HepG2 (cell line): ENCODE results near the gene NOS1. TPM values are rescaled to one million over a fixed set of nuclear protein-coding genes. Genes with fewer than 3 reads are reported as not detected.
"Not testable (repeated sequence)": the region's sequence is repeated elsewhere in the genome, so short reads cannot be mapped to it uniquely, and the experiment has no call there.

Source experiments
- ATAC-seq: fragments of 200-7000 bp; cut with Tn5 transposase; 3 replicates; pipeline ENCODE4 v1.9.1; 2020; ENCODE audit warnings: mild to moderate bottlenecking, moderate library complexity
- BruUV-seq: library from RNA; stranded (reverse); fragments of 400-500 nt; replicated peaks from 2 replicates; lab custom pipeline; 2021; lab: Mats Ljungman, UMichigan
- CTCF ChIA-PET: fragments of 300-600 bp; formaldehyde crosslinking; extraction: SDS; loops from one replicate; lab custom pipeline; 2021; ENCODE audit warnings: low total read pairs, inconsistent platforms, low intra/inter-chr PET ratio; lab: Yijun Ruan, JAX
- POLR2A ChIA-PET: fragments of 350-600 bp; sonication (Branson Sonifier 250); formaldehyde crosslinking; loops from one replicate; lab custom pipeline; 2020; ENCODE audit warnings: antibody characterized with exemption, inconsistent platforms; lab: Yijun Ruan, JAX
- DNase-seq: peaks from one replicate; pipeline ENCODE4 v3.0.0-alpha.2; 2015; ENCODE audit warnings: low spot score
- FAIRE-seq: peaks from 3 replicates; lab custom pipeline; 2011; peaks lifted over from hg19 to GRCh38; lab: Jason Lieb, UNC
- H2AFZ ChIP-seq: one replicate; pipeline ENCODE4 v1.6.1; 2011; ENCODE audit warnings: low read length, inconsistent platforms
- H3K27ac ChIP-seq: fragments of 300-600 bp; 3 replicates; pipeline ENCODE4 v1.8.0; 2011; ENCODE audit warnings: mixed run types, mild to moderate bottlenecking, mixed read lengths, low read length, inconsistent platforms; ENCODE audit not compliant: insufficient read depth; ENCODE audit errors: extremely low read length
- H3K27me3 ChIP-seq, 2 experiments: fragments of 200-600 bp in 1 of 2; 2 replicates in 1 of 2; 3 replicates in 1 of 2; pipeline versions ENCODE4 v1.6.0 to v1.8.0; 2011; ENCODE audit warnings: low read length in 2 of 2, mild to moderate bottlenecking in 2 of 2, moderate library complexity in 2 of 2, inconsistent platforms in 1 of 2; ENCODE audit not compliant: insufficient read depth in 2 of 2, control insufficient read depth in 1 of 2
- H3K36me3 ChIP-seq, 2 experiments: fragments of 200-600 bp in 1 of 2; replicated peaks in 1 of 2; 2 replicates in 1 of 2; 3 replicates in 1 of 2; pipeline versions ENCODE4 v1.5.1 to v1.8.0; 2011; ENCODE audit warnings: low read length in 2 of 2, inconsistent platforms in 1 of 2; ENCODE audit not compliant: insufficient read depth in 2 of 2, control insufficient read depth in 1 of 2
- H3K4me1 ChIP-seq: 2 replicates; pipeline ENCODE4 v1.5.1; 2012; ENCODE audit warnings: low read length, inconsistent platforms; ENCODE audit not compliant: insufficient read depth
- H3K4me2 ChIP-seq: 2 replicates; pipeline ENCODE4 v1.6.0; 2011; ENCODE audit warnings: low read depth, low read length, inconsistent platforms
- H3K4me3 ChIP-seq, 3 experiments: fragments of 200-600 bp in 1 of 3; sonication (generic), shearing (Covaris generic) in 1 of 3; replicated peaks in 1 of 3; 2 replicates each; pipeline ENCODE4 v1.5.1; 2011 to 2016; ENCODE audit warnings: low read length in 3 of 3, inconsistent platforms in 2 of 3, low read depth in 2 of 3, mild to moderate bottlenecking in 2 of 3, control low read depth in 1 of 3, mixed read lengths in 1 of 3; ENCODE audit not compliant: insufficient read depth in 1 of 3
- H3K79me2 ChIP-seq: one replicate; pipeline ENCODE4 v1.6.1; 2011; ENCODE audit warnings: low read length, inconsistent platforms; ENCODE audit not compliant: insufficient read depth
- H3K9ac ChIP-seq: 2 replicates; pipeline ENCODE4 v1.6.0; 2011; ENCODE audit warnings: mild to moderate bottlenecking, low read depth, low read length, inconsistent platforms; ENCODE audit not compliant: insufficient read depth
- H3K9me3 ChIP-seq: 2 replicates; pipeline ENCODE4 v1.5.1; 2012; ENCODE audit warnings: mild to moderate bottlenecking, low read length
- H4K20me1 ChIP-seq: 2 replicates; pipeline ENCODE4 v1.6.0; 2011; ENCODE audit warnings: inconsistent platforms, mild to moderate bottlenecking, low read length, moderate library complexity; ENCODE audit not compliant: insufficient read depth
- CEBPB ChIP-seq: IDR thresholded peaks from 2 replicates; pipeline ENCODE4 v1.6.1; 2011; ENCODE audit warnings: low read depth, low read length, improper control_type of control experiment, borderline replicate concordance
- CREB1 ChIP-seq, 2 experiments: fragments of 450-650 bp in 1 of 2; IDR thresholded peaks; 2 replicates each; pipeline ENCODE4 v1.6.1; 2016 to 2017; ENCODE audit warnings: control low read depth in 1 of 2, mild to moderate bottlenecking in 1 of 2, missing compliant biosample characterization in 1 of 2, missing genetic modification characterization in 1 of 2
- HMG20A ChIP-seq: IDR thresholded peaks from 2 replicates; pipeline ENCODE4 v1.6.1; 2016; ENCODE audit warnings: borderline replicate concordance
- KDM1A ChIP-seq: IDR thresholded peaks from 2 replicates; pipeline ENCODE4 v1.6.1; 2016; ENCODE audit warnings: missing compliant biosample characterization
- MAFF ChIP-seq: IDR thresholded peaks from 2 replicates; pipeline ENCODE4 v1.6.1; 2011; ENCODE audit warnings: low read depth, low read length, improper control_type of control experiment
- MAFK ChIP-seq, 2 experiments: IDR thresholded peaks in 1 of 2; conservative IDR thresholded peaks in 1 of 2; 2 replicates each; pipeline ENCODE4 v1.6.1; 2011; ENCODE audit warnings: improper control_type of control experiment in 2 of 2, low read length in 2 of 2
- NAIF1 ChIP-seq: sonication (generic); formaldehyde crosslinking; IDR thresholded peaks from 2 replicates; pipeline ENCODE4 v1.5.0; 2020; ENCODE audit warnings: mild to moderate bottlenecking, missing genetic modification reagents, borderline replicate concordance
- NCOA5 ChIP-seq: sonication (generic); formaldehyde crosslinking; IDR thresholded peaks from 2 replicates; pipeline ENCODE4 v1.4.0; 2020; ENCODE audit warnings: missing genetic modification reagents
- ZFP37 ChIP-seq: sonication (generic); formaldehyde crosslinking; IDR thresholded peaks from 2 replicates; pipeline ENCODE4 v1.4.0; 2020; ENCODE audit warnings: missing genetic modification reagents, borderline replicate concordance
- ZNF33B ChIP-seq: sonication (generic); formaldehyde crosslinking; IDR thresholded peaks from 2 replicates; pipeline ENCODE4 v1.5.1; 2020; ENCODE audit warnings: mild to moderate bottlenecking, missing genetic modification reagents
- ZNF605 ChIP-seq: sonication (generic); formaldehyde crosslinking; IDR thresholded peaks from 2 replicates; pipeline ENCODE4 v1.8.0; 2022; ENCODE audit warnings: mild to moderate bottlenecking, missing genetic modification reagents
- ZNF710 ChIP-seq: sonication (generic); formaldehyde crosslinking; IDR thresholded peaks from 2 replicates; pipeline ENCODE4 v1.5.0; 2020; ENCODE audit warnings: mild to moderate bottlenecking, missing genetic modification reagents, borderline replicate concordance
- WGBS: methylation state at CpG from one replicate; pipeline ENCODE4 v1.1.6; 2017; ENCODE audit warnings: low lambda C conversion rate; 5-methylcytosine and 5-hydroxymethylcytosine counted together
- in situ Hi-C: cut with HindIII; loops from 2 replicates; pipeline ENCODE4 v1.10.0; 2017; ENCODE audit warnings: low pct_unique_long_range_greater_than_20kb; ENCODE audit not compliant: extremely low pct_ligation_motif_present
- intact Hi-C: fragments of 100-400 bp; cut with micrococcal nuclease; formaldehyde crosslinking; loops from one replicate; pipeline ENCODE4 v1.10.0; 2022; ENCODE audit not compliant: unreplicated experiment
- polyA plus RNA-seq, 8 experiments: library from polyadenylated mRNA; depleted of rRNA in 3 of 8; stranded (reverse) in 7 of 8; unstranded in 1 of 8; fragments of >200 nt; fragmentation: Illumina TruSeq in 4 of 8; extraction: Trizol in 4 of 8; gene quantifications; 2 replicates each; pipeline versions ENCODE4 v1.2.1 to v1.2.3, GENCODE V29; 2011 to 2016; ENCODE audit warnings: low read depth in 4 of 8, missing spikeins in 1 of 8, mixed read lengths in 1 of 8; ENCODE audit not compliant: insufficient read depth in 1 of 8
- total RNA-seq, 5 experiments: library from RNA; depleted of rRNA; stranded (reverse); fragments of >200 nt; fragmentation: Illumina TruSeq; extraction: Trizol; gene quantifications; 2 replicates each; pipeline ENCODE4 v1.2.3, GENCODE V29; 2016; ENCODE audit warnings: low read depth in 1 of 5

The NOS1 gene
- total and polyA plus RNA-seq, 2 of the 13 experiments (the other 11 are each of a cell fraction or from before 2014, with no cell fraction given): not detected

GRCh38 chr12:117226505-117226904, 134.9 kb downstream of the NOS1 start:
- BruUV-seq: no TSS peak
- no peak overlapping the region for H3K9ac ChIP-seq
- H4K20me1 ChIP-seq: no peaks in the 10 kb centered on the region
- CTCF ChIA-PET: no interaction called here
- DNase-seq: no peak
- H3K4me3 ChIP-seq: no peak overlapping the region
- no peak overlapping the region for H3K27ac ChIP-seq
- H3K4me2 ChIP-seq: no peak overlapping the region
- no peaks in the 10 kb centered on the region for H3K9me3 ChIP-seq
- POLR2A ChIA-PET: no interaction called here
- 15% methylated on average over 10 of the region's 10 CpGs for WGBS
- intact Hi-C loops: no loop called here
- peak; percentile 74 for TF ChIP-seq CREB1 (IDR thresholded peaks at IDR 0.05)
- no peak for TF ChIP-seq CREB1 (CRISPR knock-in tag; IDR thresholded peaks at IDR 0.05)
- TF ChIP-seq ZNF33B (CRISPR knock-in tag): no peak
- H3K4me1 ChIP-seq: no peaks in the 10 kb centered on the region
- H3K27me3 ChIP-seq: peaks cover 3 to 11% of the 10 kb centered on the region in 2 experiments; a peak in 2 of 5 replicates
- H3K79me2 ChIP-seq: no peaks in the 10 kb centered on the region
- in situ Hi-C loops: no loop called here
- no peak for FAIRE-seq
- H2AFZ ChIP-seq: no peak overlapping the region
- no peak for ATAC-seq
- no peaks in the 10 kb centered on the region for H3K36me3 ChIP-seq

- intact Hi-C loops: no loop called here
These were observed 136.2 kb downstream of the NOS1 start for GRCh38 chr12:117225179-117225578.

GRCh38 chr12:117220947-117221346, 140.5 kb downstream of the NOS1 start:
- CTCF ChIA-PET: not testable (repeated sequence)

More at GRCh38 chr12:117225179-117225578, 136.2 kb downstream of the NOS1 start:
- Histone ChIP-seq H3K4me1 (no peaks in the 10 kb centered on the region), H3K4me2 (no peak overlapping the region), H2AFZ (no peak overlapping the region), H3K9me3 (no peaks in the 10 kb centered on the region), H3K4me3 (no peak overlapping the region), H3K36me3 (no peaks in the 10 kb centered on the region), H3K27ac (no peak overlapping the region), H3K79me2 (no peaks in the 10 kb centered on the region), H4K20me1 (no peaks in the 10 kb centered on the region), H3K27me3 (peaks cover 1 to 16% of the 10 kb centered on the region in 2 experiments; a peak in 3 of 5 replicates), H3K9ac (no peak overlapping the region)
- BruUV-seq: no TSS peak
- no peak for ATAC-seq
- FAIRE-seq: no peak
- ChIA-PET CTCF (no interaction called here), POLR2A (no interaction called here)
- in situ Hi-C loops: no loop called here
- WGBS: 39% methylated on average over 5 of the region's 6 CpGs
- no peak for DNase-seq
- no peak for TF ChIP-seq ZNF605 (CRISPR knock-in tag)
- TF ChIP-seq HMG20A (CRISPR knock-in tag): no peak
- no peak for TF ChIP-seq ZNF710
- 0 out of 2 replicates have a peak, but pooled peaks have one; percentile 4 for TF ChIP-seq CEBPB
- TF ChIP-seq KDM1A (CRISPR knock-in tag): no peak
- peak; percentile 71 for TF ChIP-seq MAFF
- no peak for TF ChIP-seq NAIF1 (CRISPR knock-in tag)
- TF ChIP-seq MAFK (conservative IDR thresholded peaks at IDR 0.05 in 1 of 2, IDR thresholded peaks at IDR 0.05 in 1 of 2; ENCODE audit: low read length in 2 of 2): peak; percentile 80 to 86
- no peak for TF ChIP-seq NCOA5 (CRISPR knock-in tag)
- no peak for TF ChIP-seq ZFP37 (CRISPR knock-in tag)

More at GRCh38 chr12:117220947-117221346, 140.5 kb downstream of the NOS1 start:
- H3K9me3 ChIP-seq, H3K9ac ChIP-seq, H2AFZ ChIP-seq, in situ Hi-C loops, H3K4me3 ChIP-seq, intact Hi-C loops, BruUV-seq, H3K36me3 ChIP-seq, H3K27ac ChIP-seq, H3K79me2 ChIP-seq, FAIRE-seq, ATAC-seq, H3K4me2 ChIP-seq, DNase-seq, H4K20me1 ChIP-seq, H3K4me1 ChIP-seq, POLR2A ChIA-PET: not testable (repeated sequence)
- H3K27me3 ChIP-seq: peaks cover 0 to 29% of the 10 kb centered on the region in 2 experiments; a peak in 4 of 5 replicates
- 13% methylated on average over 5 of the region's 5 CpGs for WGBS
